PC-9 (cell line): Measurements from ENCODE around the gene MED27. TPM values are rescaled to one million over a fixed set of nuclear protein-coding genes. Genes with fewer than 3 reads are reported as not detected.

ENCODE experiments used
- BruUV-seq: library from RNA; stranded (reverse); fragments of 400-500 nt; replicated peaks from 2 replicates; lab custom pipeline; 2021; lab: Mats Ljungman, UMichigan
- CTCF ChIA-PET: fragments of 300-600 bp; sonication (Branson Sonifier 250); formaldehyde crosslinking; loops from one replicate; lab custom pipeline; 2022; ENCODE audit warnings: antibody characterized with exemption; lab: Charles Lee
- POLR2A ChIA-PET: fragments of 300-600 bp; sonication (Branson Sonifier 250); formaldehyde crosslinking; loops from one replicate; lab custom pipeline; 2022; ENCODE audit warnings: antibody characterized with exemption; ENCODE audit not compliant: unreplicated experiment; lab: Charles Lee
- DNase-seq, 2 experiments: peaks; one replicate each; pipeline versions ENCODE4 v3.0.0 to v3.0.0-alpha.2; 2015 to 2022; ENCODE audit warnings: mixed read lengths in 1 of 2
- H2AFZ ChIP-seq: fragments of 200-600 bp; sonication (generic); 2 replicates; pipeline ENCODE4 v1.8.1; 2017; ENCODE audit warnings: antibody characterized with exemption
- H3F3A ChIP-seq: fragments of 200-600 bp; sonication (generic); 2 replicates; pipeline ENCODE4 v1.8.1; 2017; ENCODE audit warnings: antibody characterized with exemption, mild to moderate bottlenecking, low read depth; ENCODE audit not compliant: insufficient read depth
- H3K27ac ChIP-seq: fragments of 200-600 bp; sonication (generic); 2 replicates; pipeline ENCODE4 v1.6.1; 2016; ENCODE audit warnings: mixed run types
- H3K27me3 ChIP-seq: fragments of 200-600 bp; sonication (generic); 2 replicates; pipeline ENCODE4 v1.6.1; 2016; ENCODE audit warnings: low read depth, mixed run types; ENCODE audit not compliant: insufficient read depth
- H3K36me3 ChIP-seq: fragments of 200-600 bp; sonication (generic); 2 replicates; pipeline ENCODE4 v1.6.1; 2016; ENCODE audit warnings: low read depth, mixed run types
- H3K4me1 ChIP-seq: fragments of 200-600 bp; sonication (generic); replicated peaks from 2 replicates; pipeline ENCODE4 v1.6.1; 2016; ENCODE audit warnings: mixed run types; ENCODE audit not compliant: insufficient read depth
- H3K4me2 ChIP-seq: fragments of 200-600 bp; sonication (generic); 2 replicates; pipeline ENCODE4 v1.6.1; 2017; ENCODE audit warnings: mixed run types
- H3K4me3 ChIP-seq: fragments of 200-600 bp; sonication (generic); 2 replicates; pipeline ENCODE4 v1.6.1; 2016; ENCODE audit warnings: mixed run types
- H3K79me2 ChIP-seq: fragments of 200-600 bp; sonication (generic); 2 replicates; pipeline ENCODE4 v1.6.1; 2017; ENCODE audit warnings: low read depth, mixed run types
- H3K9me2 ChIP-seq: fragments of 200-600 bp; sonication (generic); 2 replicates; pipeline ENCODE4 v1.8.1; 2017; ENCODE audit warnings: mild to moderate bottlenecking; ENCODE audit not compliant: insufficient read depth
- H3K9me3 ChIP-seq: fragments of 200-600 bp; sonication (generic); 2 replicates; pipeline ENCODE4 v1.8.1; 2016; ENCODE audit warnings: low read depth; ENCODE audit not compliant: insufficient read depth
- H4K20me1 ChIP-seq: fragments of 200-600 bp; sonication (generic); 2 replicates; pipeline ENCODE4 v1.8.1; 2017; ENCODE audit not compliant: insufficient read depth
- EZH2 ChIP-seq: fragments of 200-600 bp; sonication (generic); IDR thresholded peaks from 2 replicates; pipeline ENCODE4 v1.8.0; 2017; ENCODE audit warnings: antibody characterized with exemption, low read depth
- intact Hi-C: fragments of 100-400 bp; cut with micrococcal nuclease; formaldehyde crosslinking; loops from one replicate; pipeline ENCODE4 v1.10.0; 2022; ENCODE audit not compliant: unreplicated experiment
- total RNA-seq: library from RNA; stranded (reverse); gene quantifications from 2 replicates; pipeline ENCODE4 v1.2.3, GENCODE V29; 2021
- TF ChIP-seq, protein P1 (sequence below): fragments of 200-600 bp; sonication (generic); conservative IDR thresholded peaks from 2 replicates; pipeline ENCODE4 v1.6.1; 2017; ENCODE audit warnings: mixed run types, antibody characterized with exemption, mild to moderate bottlenecking, moderate library complexity

Gene MED27
- total RNA-seq, 1 experiment from 2014 or later: 31.2 TPM

DNA sequence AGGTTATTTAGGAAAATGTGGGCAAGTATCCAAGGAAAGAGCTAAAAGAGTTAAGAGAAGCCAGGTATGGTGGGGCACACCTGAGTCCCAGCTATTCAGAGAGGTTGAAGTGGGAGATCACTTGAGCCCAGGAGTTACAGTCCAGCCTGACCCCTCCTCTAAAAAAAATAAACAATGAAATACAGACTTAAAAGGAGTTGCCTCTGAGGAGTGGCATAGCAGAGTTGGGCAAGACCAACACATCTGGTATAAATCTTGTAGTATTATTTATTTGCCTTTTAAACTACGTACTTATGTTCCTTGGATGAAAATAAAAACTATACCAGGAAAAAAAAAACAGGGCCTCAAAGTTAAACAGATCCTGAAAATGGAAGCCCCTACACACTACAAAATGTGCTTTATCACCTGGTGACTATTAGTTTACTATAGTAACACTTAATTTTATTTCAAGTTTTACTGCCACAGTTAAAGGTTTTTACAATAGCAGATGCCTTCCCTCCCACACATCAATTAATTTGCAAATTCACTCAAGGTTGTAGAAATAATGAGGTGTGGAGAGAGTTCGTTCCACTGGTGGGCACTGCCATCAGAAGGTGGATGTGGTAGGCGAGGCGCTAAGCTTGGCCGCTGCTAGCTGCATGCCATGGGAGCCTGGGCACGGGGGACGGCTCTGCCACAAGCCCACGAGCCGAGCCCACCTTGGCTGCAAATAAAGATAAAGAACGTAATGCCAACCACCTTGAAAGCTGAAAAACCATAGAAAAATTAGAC, 48.0 kb downstream of the MED27 start:
- H4K20me1 ChIP-seq: peaks cover 30% of the 10 kb centered on the region
- H3K27me3 ChIP-seq: no peaks in the 10 kb centered on the region
- H3K27ac ChIP-seq: no peak overlapping the region
- no peaks in the 10 kb centered on the region for H3K36me3 ChIP-seq
- no peak overlapping the region for H3K4me3 ChIP-seq
- no peak for DNase-seq
- no peaks in the 10 kb centered on the region for H3K9me2 ChIP-seq
- no peak overlapping the region for H3K4me2 ChIP-seq
- CTCF ChIA-PET: interaction anchor here (0.6 kb wide), 1 partner anchor 65 kb away, joined by 3 read pairs; no protein-coding TSS in a partner anchor
- H2AFZ ChIP-seq: no peak overlapping the region
- TF ChIP-seq EZH2: no peak
- TF ChIP-seq, protein P1, sequence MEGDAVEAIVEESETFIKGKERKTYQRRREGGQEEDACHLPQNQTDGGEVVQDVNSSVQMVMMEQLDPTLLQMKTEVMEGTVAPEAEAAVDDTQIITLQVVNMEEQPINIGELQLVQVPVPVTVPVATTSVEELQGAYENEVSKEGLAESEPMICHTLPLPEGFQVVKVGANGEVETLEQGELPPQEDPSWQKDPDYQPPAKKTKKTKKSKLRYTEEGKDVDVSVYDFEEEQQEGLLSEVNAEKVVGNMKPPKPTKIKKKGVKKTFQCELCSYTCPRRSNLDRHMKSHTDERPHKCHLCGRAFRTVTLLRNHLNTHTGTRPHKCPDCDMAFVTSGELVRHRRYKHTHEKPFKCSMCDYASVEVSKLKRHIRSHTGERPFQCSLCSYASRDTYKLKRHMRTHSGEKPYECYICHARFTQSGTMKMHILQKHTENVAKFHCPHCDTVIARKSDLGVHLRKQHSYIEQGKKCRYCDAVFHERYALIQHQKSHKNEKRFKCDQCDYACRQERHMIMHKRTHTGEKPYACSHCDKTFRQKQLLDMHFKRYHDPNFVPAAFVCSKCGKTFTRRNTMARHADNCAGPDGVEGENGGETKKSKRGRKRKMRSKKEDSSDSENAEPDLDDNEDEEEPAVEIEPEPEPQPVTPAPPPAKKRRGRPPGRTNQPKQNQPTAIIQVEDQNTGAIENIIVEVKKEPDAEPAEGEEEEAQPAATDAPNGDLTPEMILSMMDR: no peak
- H3K79me2 ChIP-seq: peaks cover 9% of the 10 kb centered on the region
- POLR2A ChIA-PET: no interaction called here
- H3K4me1 ChIP-seq: peaks cover 27% of the 10 kb centered on the region
- 0 out of 2 replicates have a peak, but pooled peaks cover 5% of the 10 kb centered on the region for H3F3A ChIP-seq
- no peaks in the 10 kb centered on the region for H3K9me3 ChIP-seq
- intact Hi-C loops: no loop called here
- no TSS peak for BruUV-seq

DNA sequence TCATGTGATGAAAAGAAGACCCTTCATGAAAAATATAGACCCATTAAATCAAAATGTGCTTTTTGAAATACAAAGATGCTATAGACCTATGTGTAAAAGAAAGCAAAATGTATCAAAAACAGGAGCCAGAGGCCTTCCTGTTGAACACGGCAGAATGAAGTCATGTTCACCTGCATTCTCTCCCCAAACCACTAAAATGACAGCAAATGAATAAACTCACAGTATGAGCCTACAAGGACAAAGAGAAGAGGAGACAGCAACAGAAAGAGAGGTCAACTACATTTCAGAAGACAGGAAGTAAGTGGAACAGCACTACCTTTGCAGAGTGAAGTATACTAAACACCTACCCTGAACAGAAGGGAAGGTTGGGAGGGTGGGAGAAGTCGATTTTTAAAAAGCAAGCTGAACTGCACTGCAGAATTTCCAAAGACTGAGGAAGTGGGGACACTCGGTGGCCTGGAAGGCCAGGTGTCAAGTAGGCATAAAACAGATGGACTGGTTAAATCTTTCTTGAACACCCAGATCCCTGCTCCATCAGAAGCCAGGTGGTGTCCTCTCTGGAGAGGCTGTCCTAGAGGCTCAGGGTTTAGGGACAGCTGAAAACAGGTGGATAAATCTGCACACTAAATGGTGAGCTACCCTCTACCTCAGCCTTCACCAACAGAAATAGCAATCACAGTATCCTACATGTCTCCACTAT, 48.9 kb downstream of the MED27 start:
- no peak overlapping the region for H3K4me2 ChIP-seq
- no TSS peak for BruUV-seq
- no peaks in the 10 kb centered on the region for H3K27me3 ChIP-seq
- DNase-seq: no peak
- H3K4me3 ChIP-seq: no peak overlapping the region
- ChIA-PET POLR2A (no interaction called here), CTCF (interaction anchor here (0.6 kb wide), 2 partner anchors 64 to 125 kb away, joined by 3 to 14 read pairs; no protein-coding TSS in a partner anchor)
- TF ChIP-seq EZH2: no peak
- TF ChIP-seq, protein P1: no peak
- intact Hi-C loops: no loop called here
- 0 out of 2 replicates have a peak, but pooled peaks cover 5% of the 10 kb centered on the region for H3F3A ChIP-seq
- H3K27ac ChIP-seq: no peak overlapping the region
- H3K79me2 ChIP-seq: peaks cover 16% of the 10 kb centered on the region
- no peak overlapping the region for H2AFZ ChIP-seq
- H4K20me1 ChIP-seq: peaks cover 33% of the 10 kb centered on the region
- no peaks in the 10 kb centered on the region for H3K36me3 ChIP-seq
- H3K9me3 ChIP-seq: no peaks in the 10 kb centered on the region
- H3K4me1 ChIP-seq: peaks cover 34% of the 10 kb centered on the region
- no peaks in the 10 kb centered on the region for H3K9me2 ChIP-seq

DNA sequence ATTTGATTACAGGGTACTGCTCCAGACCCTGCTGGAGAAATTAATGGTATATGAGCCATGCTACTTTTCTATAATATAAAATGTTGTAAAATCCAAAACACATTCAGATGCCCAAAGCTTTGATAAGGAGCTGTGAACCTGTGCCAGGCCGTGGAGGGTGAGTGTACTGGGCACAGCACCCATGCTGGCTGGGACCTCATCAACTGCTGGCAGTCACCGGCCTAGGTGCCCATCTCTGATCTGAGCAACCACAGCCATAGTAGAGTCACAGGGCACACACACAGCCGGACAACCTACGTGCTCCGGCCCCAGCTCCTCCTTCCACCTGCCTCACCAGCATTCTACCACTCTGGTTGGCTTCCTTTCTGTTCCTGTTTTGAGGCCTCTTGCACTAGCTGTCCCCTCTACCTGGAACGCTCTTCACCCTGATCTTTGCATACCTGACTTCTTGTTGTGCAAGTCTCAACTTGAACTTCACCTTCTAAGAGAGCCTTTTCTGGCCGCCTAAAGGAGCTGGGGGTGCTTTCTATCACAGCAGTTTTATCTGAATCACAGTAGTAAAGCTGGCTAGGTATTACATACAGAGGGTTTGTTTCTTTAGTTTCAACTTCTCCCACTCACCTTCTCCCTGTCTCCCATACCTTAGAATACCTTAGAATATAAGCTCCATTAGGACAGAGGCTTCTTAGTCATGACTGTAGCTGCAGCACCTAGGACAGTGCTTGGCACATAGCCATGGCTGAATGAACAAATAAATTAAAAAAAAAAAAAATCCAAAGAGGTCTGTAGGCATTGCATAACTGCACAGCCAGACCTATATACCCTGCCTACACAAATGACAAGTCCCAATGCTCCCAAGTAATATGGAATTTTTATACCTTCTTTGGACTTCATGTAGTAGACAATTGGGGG, 51.7 kb downstream of the MED27 start:
- H2AFZ ChIP-seq: no peak overlapping the region
- TF ChIP-seq, protein P1: no peak
- no peak for TF ChIP-seq EZH2
- H3K4me2 ChIP-seq: peak overlapping the region; percentile 47; the same call in 1 of the 2 replicates
- no peaks in the 10 kb centered on the region for H3K9me2 ChIP-seq
- CTCF ChIA-PET: no interaction called here
- H3K79me2 ChIP-seq: peaks cover 29% of the 10 kb centered on the region
- H3K27me3 ChIP-seq: no peaks in the 10 kb centered on the region
- peaks cover 34% of the 10 kb centered on the region for H3K4me1 ChIP-seq
- H3K27ac ChIP-seq: no peak overlapping the region
- no peaks in the 10 kb centered on the region for H3K36me3 ChIP-seq
- H4K20me1 ChIP-seq: peaks cover 24% of the 10 kb centered on the region; the same call in 1 of the 2 replicates
- peak in 1 of 2 experiments; percentile 35 for DNase-seq
- POLR2A ChIA-PET: interaction anchor here (0.6 kb wide), 1 partner anchor 15 kb away, joined by 3 read pairs; no protein-coding TSS in a partner anchor
- H3K9me3 ChIP-seq: no peaks in the 10 kb centered on the region
- BruUV-seq: no TSS peak
- H3K4me3 ChIP-seq: no peak overlapping the region
- 0 out of 2 replicates have a peak, but pooled peaks cover 5% of the 10 kb centered on the region for H3F3A ChIP-seq
- intact Hi-C loops: no loop called here
